ENCODE data around the gene ANGPTL7. TPM values are rescaled to one million over a fixed set of nuclear protein-coding genes. Genes with fewer than 3 reads are reported as not detected.

The ANGPTL7 gene
- polyA plus RNA-seq, 3 donors from 2014 or later, result not detected

DNA sequence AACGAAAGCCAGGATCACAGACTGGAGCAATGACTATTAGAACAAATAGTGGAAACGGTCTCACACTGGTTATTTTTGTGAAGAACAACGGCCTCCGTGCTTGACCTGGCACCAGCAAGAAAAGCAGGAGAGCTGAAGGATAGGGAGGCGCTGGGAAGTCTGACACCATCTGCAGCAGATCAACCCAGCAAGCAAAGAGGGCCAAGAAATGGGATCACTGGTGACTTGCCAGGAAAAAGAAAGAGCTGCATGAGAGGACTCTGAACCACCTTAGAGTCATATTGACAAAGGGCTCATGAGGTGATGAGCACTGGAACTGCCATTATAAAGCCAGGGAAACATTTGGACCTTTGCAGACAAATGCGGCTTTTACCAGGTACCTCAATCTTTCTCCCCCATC lies 48.2 kb downstream of the ANGPTL7 start:
- H3K4me3 Mint-ChIP-seq, result no peak overlapping the region
- peaks cover 35 to 66% (median 40%) of the 10 kb centered on the region in 3 donors for H3K36me3 Mint-ChIP-seq
- peaks cover 0 to 2% (median 0%) of the 10 kb centered on the region in 6 donors for H3K9me3 Mint-ChIP-seq
- peaks cover 0 to 2% (median 0%) of the 10 kb centered on the region in 3 donors for H3K27me3 Mint-ChIP-seq (ENCODE audit: low read depth in 3 of 3)
- DNase-seq, result no peak
- no peak overlapping the region for H3K27ac Mint-ChIP-seq
- H3K4me1 Mint-ChIP-seq, result peaks cover 0 to 13% of the 10 kb centered on the region in 2 donors

DNA sequence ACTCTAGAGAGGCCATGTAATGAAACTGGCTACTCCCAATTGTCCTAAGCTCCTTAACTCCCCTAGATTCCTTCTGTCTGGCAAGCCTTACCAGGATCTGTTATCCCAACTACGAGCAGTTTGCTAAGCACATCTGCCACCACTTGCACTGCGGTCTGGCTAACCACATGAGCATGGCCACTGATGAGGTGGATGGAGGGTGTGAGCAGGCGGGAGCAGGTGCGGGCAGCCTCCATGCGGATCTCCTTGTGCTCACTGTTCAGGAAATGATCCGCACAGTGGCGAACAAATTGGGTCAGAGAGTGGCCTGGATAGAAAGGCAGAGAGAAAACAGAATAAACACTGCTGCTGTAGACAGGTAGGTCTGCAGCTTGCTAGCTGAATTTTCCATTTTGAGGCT lies 49.2 kb downstream of the ANGPTL7 start:
- no peak overlapping the region for H3K4me3 Mint-ChIP-seq
- H3K36me3 Mint-ChIP-seq, result peaks cover 33 to 60% (median 35%) of the 10 kb centered on the region in 3 donors
- peaks cover 0 to 2% (median 0%) of the 10 kb centered on the region in 6 donors for H3K9me3 Mint-ChIP-seq
- no peak for DNase-seq
- H3K4me1 Mint-ChIP-seq, result peaks cover 0 to 13% of the 10 kb centered on the region in 2 donors
- no peak overlapping the region for H3K27ac Mint-ChIP-seq
- H3K27me3 Mint-ChIP-seq (ENCODE audit: low read depth in 3 of 3), result peaks cover 0 to under 1% (median 0%) of the 10 kb centered on the region in 3 donors

DNA sequence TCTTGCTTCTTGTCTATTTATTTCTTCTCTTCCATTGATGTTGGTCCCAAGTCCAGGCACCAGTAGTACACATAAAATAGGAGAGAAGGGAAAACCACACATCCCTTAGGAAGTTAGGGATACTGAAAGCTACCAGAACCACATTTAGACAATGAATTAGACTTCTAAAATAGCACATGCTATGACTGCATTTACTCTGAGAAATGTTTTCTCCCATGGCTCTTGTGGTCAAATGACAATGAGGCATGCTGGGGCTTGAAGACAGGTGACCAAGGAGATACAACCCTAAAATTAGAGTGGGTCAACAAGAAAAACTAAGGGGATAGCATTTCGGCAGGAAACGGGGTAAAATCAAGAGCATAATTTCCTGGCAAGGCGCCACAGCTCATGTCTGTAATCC lies 56.1 kb downstream of the ANGPTL7 start:
- no peak for DNase-seq
- H3K27ac Mint-ChIP-seq, result peak overlapping the region; percentile 90 to 97 (median 92)
- peaks cover 12 to 20% (median 13%) of the 10 kb centered on the region in 3 donors for H3K36me3 Mint-ChIP-seq
- peaks cover 0 to 2% (median 0%) of the 10 kb centered on the region in 6 donors for H3K9me3 Mint-ChIP-seq
- peak overlapping the region in 2 of 5 donors; percentile 63 to 75 for H3K4me3 Mint-ChIP-seq
- peaks cover 0 to 1% (median 0%) of the 10 kb centered on the region in 3 donors for H3K27me3 Mint-ChIP-seq (ENCODE audit: low read depth in 3 of 3)
- H3K4me1 Mint-ChIP-seq, result peaks cover 32 to 43% of the 10 kb centered on the region in 2 donors

Other genes with a start within 250 kb of the ANGPTL7 start
- 10 to 100 TPM; 43.1 to 80.9 (median 49.2) TPM for gene TARDBP, start 176.7 kb upstream of the ANGPTL7 start, polyA plus RNA-seq
- gene MASP2, start 142.1 kb upstream of the ANGPTL7 start, polyA plus RNA-seq, result not detected
- 10 to 100 TPM; 50.6 to 70.3 (median 55.5) TPM for gene SRM, start 129.3 kb upstream of the ANGPTL7 start, polyA plus RNA-seq
- gene EXOSC10, start 89.5 kb upstream of the ANGPTL7 start, polyA plus RNA-seq, result 10 to 100 TPM; 25.4 to 49.1 (median 27.6) TPM
- 10 to 100 TPM in 1 of 3 donors, 1 to 10 TPM in 2; 1.7 to 10.1 (median 3.8) TPM for gene MTOR, start 73.2 kb downstream of the ANGPTL7 start, polyA plus RNA-seq
- 10 to 100 TPM; 17.9 to 29.6 (median 28.5) TPM for gene UBIAD1, start 83.8 kb downstream of the ANGPTL7 start, polyA plus RNA-seq

Data from immature natural killer cell (primary cell).